ENCODE measurements around the gene SYCE3. TPM values are rescaled to one million over a fixed set of nuclear protein-coding genes. Genes with fewer than 3 reads are reported as not detected.

Gene SYCE3
- total and polyA plus RNA-seq, 9 of the 15 experiments (the other 6 are each of a cell fraction or from before 2014, with no cell fraction given), result 0.56 TPM; not detected in 8

- TF ChIP-seq, protein P1, sequence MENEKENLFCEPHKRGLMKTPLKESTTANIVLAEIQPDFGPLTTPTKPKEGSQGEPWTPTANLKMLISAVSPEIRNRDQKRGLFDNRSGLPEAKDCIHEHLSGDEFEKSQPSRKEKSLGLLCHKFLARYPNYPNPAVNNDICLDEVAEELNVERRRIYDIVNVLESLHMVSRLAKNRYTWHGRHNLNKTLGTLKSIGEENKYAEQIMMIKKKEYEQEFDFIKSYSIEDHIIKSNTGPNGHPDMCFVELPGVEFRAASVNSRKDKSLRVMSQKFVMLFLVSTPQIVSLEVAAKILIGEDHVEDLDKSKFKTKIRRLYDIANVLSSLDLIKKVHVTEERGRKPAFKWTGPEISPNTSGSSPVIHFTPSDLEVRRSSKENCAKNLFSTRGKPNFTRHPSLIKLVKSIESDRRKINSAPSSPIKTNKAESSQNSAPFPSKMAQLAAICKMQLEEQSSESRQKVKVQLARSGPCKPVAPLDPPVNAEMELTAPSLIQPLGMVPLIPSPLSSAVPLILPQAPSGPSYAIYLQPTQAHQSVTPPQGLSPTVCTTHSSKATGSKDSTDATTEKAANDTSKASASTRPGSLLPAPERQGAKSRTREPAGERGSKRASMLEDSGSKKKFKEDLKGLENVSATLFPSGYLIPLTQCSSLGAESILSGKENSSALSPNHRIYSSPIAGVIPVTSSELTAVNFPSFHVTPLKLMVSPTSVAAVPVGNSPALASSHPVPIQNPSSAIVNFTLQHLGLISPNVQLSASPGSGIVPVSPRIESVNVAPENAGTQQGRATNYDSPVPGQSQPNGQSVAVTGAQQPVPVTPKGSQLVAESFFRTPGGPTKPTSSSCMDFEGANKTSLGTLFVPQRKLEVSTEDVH (IDR thresholded peaks at IDR 0.05; ENCODE audit: low read depth, partially characterized antibody), result no peak
- TF ChIP-seq MBD2 (IDR thresholded peaks at IDR 0.05; ENCODE audit: borderline replicate concordance, low read depth) (no peak), ZNF282 (CRISPR knock-in tag; IDR thresholded peaks at IDR 0.05) (peak; percentile 55; the same call in 1 of the 2 replicates), ZNF79 (CRISPR knock-in tag; IDR thresholded peaks at IDR 0.05; ENCODE audit: low read depth) (no peak), CCAR2 (IDR thresholded peaks at IDR 0.05; ENCODE audit: low read depth, low read length) (no peak), NBN (IDR thresholded peaks at IDR 0.05; ENCODE audit: low read depth) (no peak), ZC3H4 (CRISPR knock-in tag; IDR thresholded peaks at IDR 0.05; ENCODE audit: borderline replicate concordance) (no peak), ZNF778 (CRISPR knock-in tag; IDR thresholded peaks at IDR 0.05) (no peak), PHB (CRISPR knock-in tag; IDR thresholded peaks at IDR 0.05) (no peak), PCBP2 (IDR thresholded peaks at IDR 0.05; ENCODE audit: low read depth, low read length, poor library complexity, severe bottlenecking) (no peak), KHSRP (IDR thresholded peaks at IDR 0.05) (no peak), ARHGAP35 (IDR thresholded peaks at IDR 0.05; ENCODE audit: partially characterized antibody) (no peak), DIDO1 (tag; IDR thresholded peaks at IDR 0.05; ENCODE audit: low read depth) (no peak), RB1 (IDR thresholded peaks at IDR 0.05; ENCODE audit: low read depth) (peak; percentile 86), RBM22 (IDR thresholded peaks at IDR 0.05; ENCODE audit: low read depth, low read length, poor library complexity, severe bottlenecking) (no peak), KLF16 (IDR thresholded peaks at IDR 0.05) (no peak), HOXB6 (CRISPR knock-in tag; IDR thresholded peaks at IDR 0.05; ENCODE audit: borderline replicate concordance) (no peak), ZZZ3 (IDR thresholded peaks at IDR 0.05) (no peak), MTF1 (CRISPR knock-in tag; IDR thresholded peaks at IDR 0.05; ENCODE audit: borderline replicate concordance) (no peak), PBX2 (CRISPR knock-in tag; IDR thresholded peaks at IDR 0.05; ENCODE audit: low read depth) (peak; percentile 77), PBX2 (tag; conservative IDR thresholded peaks at IDR 0.05; ENCODE audit: low read depth) (no peak)
- TF ChIP-seq, protein P2, sequence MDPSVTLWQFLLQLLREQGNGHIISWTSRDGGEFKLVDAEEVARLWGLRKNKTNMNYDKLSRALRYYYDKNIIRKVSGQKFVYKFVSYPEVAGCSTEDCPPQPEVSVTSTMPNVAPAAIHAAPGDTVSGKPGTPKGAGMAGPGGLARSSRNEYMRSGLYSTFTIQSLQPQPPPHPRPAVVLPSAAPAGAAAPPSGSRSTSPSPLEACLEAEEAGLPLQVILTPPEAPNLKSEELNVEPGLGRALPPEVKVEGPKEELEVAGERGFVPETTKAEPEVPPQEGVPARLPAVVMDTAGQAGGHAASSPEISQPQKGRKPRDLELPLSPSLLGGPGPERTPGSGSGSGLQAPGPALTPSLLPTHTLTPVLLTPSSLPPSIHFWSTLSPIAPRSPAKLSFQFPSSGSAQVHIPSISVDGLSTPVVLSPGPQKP (CRISPR knock-in tag; IDR thresholded peaks at IDR 0.05), result no peak
- TF ChIP-seq, protein P3, sequence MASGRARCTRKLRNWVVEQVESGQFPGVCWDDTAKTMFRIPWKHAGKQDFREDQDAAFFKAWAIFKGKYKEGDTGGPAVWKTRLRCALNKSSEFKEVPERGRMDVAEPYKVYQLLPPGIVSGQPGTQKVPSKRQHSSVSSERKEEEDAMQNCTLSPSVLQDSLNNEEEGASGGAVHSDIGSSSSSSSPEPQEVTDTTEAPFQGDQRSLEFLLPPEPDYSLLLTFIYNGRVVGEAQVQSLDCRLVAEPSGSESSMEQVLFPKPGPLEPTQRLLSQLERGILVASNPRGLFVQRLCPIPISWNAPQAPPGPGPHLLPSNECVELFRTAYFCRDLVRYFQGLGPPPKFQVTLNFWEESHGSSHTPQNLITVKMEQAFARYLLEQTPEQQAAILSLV (tag; IDR thresholded peaks at IDR 0.05), result no peak
Observed at GRCh38 chr22:50599816-50600455, 37.2 kb upstream of the SYCE3 start (continued).

All from K562 (cell line).